NCI-H2196 (cell line): ENCODE measurements around the gene MRPL55.

Experiments
- DNase-seq: peaks from one replicate; lab custom pipeline; 2025; ENCODE audit not compliant: unreplicated experiment; lab: John Stamatoyannopoulos, UW

The MRPL55 gene

GRCh38 chr1:228102791-228103620 is 6.1 kb downstream of the MRPL55 start, which contains the start of gene C1orf35:
Gene C1orf35, minus strand, starts transcription at chr1:228103325. Its CDS starts 98 bp downstream, at chr1:228103227.
- peak; percentile 96 for DNase-seq

- no peak for DNase-seq
These were observed 6.9 kb downstream of the MRPL55 start for GRCh38 chr1:228101994-228102790.

GRCh38 chr1:228101614-228101993 is 7.5 kb downstream of the MRPL55 start:
- DNase-seq = no peak

- DNase-seq = no peak
These were observed 8.1 kb downstream of the MRPL55 start for GRCh38 chr1:228100822-228101613.

- no peak for DNase-seq
These were observed 9.8 kb downstream of the MRPL55 start for GRCh38 chr1:228099331-228099732.

- no peak for DNase-seq
These were observed 10.7 kb downstream of the MRPL55 start for GRCh38 chr1:228098323-228098931.

- DNase-seq = no peak
These were observed 11.6 kb downstream of the MRPL55 start for GRCh38 chr1:228097333-228098081.

GRCh38 chr1:228096416-228097332 is 12.4 kb downstream of the MRPL55 start:
- no peak for DNase-seq

- DNase-seq = no peak
These were observed 13.2 kb downstream of the MRPL55 start for GRCh38 chr1:228095938-228096337.

GRCh38 chr1:228095161-228095560 is 13.9 kb downstream of the MRPL55 start:
- no peak for DNase-seq

GRCh38 chr1:228094432-228095016 is 14.6 kb downstream of the MRPL55 start:
- no peak for DNase-seq

GRCh38 chr1:228093050-228093906 is 15.8 kb downstream of the MRPL55 start:
- DNase-seq = no peak

GRCh38 chr1:228092342-228093049 is 16.6 kb downstream of the MRPL55 start:
- no peak for DNase-seq

- no peak for DNase-seq
These were observed 18.0 kb downstream of the MRPL55 start for GRCh38 chr1:228091084-228091483.

GRCh38 chr1:228090613-228091081 is 18.5 kb downstream of the MRPL55 start:
- DNase-seq = no peak

GRCh38 chr1:228089519-228090380 is 19.3 kb downstream of the MRPL55 start:
- no peak for DNase-seq
